Activated CD4-positive, alpha-beta T cell treated with anti-CD3 and anti-CD28 coated beads for 24 hours (primary cell): ENCODE results near the gene OLFM1.
"Not testable (repeated sequence)": the region's sequence is repeated elsewhere in the genome, so short reads cannot be mapped to it uniquely, and the experiment has no call there.

ENCODE experiments used
- DNase-seq, 2 donors: peaks; one replicate each; pipeline ENCODE4 v3.0.0-alpha.2; 2020; ENCODE audit warnings: low read depth in 2 of 2

OLFM1 gene

DNA sequence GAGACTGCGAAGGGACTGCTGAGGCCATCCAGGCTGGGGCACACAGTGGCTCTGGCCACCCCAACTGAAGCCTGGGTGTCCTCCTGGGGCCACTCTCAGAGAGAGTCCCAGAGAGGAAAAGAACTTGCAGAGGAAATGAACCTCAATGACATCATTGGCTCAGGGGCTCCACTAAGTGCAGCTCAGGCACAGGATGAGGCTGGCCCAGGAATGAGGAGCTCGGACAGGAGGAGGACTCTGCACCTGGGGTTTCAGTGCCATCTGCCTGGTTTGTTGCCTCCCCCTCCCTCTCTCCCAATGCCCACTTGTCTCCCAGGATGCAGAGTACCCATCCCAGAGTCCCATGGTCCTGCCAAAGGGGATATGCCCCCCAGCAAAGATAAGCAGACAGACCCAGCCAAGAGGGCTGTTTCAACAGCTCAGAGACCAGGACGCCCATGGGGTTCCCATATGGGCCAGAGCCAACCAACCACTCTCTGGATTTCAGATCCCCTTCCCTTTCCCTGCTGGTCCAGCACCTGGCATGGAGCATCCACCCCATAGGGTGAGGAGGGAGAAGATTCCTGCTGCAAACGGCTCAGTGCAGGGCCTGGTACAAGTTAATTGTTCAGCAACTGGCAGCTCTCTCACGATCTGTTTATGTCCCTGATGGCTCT is 26.9 kb upstream of the OLFM1 start:
- no peak for DNase-seq

DNA sequence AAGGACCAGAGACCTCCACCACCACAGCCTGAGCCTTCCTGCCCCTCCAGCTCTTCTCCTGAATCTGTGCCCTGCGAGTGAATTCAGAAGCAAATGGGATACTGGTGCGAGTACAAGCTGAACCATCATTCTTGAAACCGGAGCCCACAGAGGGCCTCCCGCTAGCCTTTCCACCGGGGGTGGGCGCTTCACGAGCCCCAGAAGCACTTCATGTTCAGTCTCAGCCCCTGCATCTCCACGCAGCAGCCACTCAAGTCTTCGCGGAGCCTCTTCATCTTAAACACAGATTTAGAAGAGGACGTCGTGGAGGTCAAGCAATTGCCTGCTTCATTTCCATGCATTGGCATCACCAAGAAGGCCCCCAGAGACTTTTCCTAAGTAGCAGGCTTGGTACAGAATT is 26.0 kb upstream of the OLFM1 start:
- no peak for DNase-seq

DNA sequence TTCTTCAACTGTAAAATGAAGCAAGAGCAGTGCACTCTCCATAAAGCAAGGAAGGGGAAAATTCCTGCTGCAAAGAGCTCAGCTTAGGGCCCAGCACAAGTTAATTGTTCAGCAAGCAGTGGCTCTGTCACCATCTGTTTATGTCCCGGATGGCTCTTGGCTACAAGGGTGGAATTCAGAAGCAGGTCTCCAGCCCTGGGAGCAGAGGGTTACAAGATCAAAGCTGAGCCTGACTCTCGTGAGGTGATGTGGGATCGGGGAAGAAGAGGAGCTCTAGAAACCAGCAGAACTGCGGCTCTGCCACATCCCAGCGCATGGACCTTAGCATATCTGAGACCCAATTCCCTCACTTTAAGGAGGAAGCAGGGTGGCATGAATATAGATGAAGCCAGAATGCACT is 25.2 kb upstream of the OLFM1 start:
- no peak for DNase-seq

DNA sequence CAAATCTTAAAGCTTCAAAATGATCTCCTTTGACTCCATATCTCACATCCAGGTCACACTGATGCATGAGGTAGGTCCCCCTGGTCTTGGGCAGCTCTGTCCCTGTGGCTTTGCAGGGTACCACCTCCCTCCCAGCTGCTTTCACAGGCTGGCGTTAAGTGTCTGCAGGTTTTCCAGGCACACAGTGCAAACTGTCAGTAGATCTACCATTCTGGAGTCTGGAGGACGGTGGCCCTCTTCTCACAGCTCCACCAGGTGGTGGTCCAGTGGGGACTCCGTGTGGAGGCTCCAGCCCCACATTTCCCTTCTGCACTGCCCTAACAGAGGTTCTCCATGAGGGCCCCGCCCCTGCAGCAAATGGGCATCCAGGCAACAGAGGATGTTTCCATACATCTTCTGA is 24.0 kb upstream of the OLFM1 start:
- not testable (repeated sequence) for DNase-seq

DNA sequence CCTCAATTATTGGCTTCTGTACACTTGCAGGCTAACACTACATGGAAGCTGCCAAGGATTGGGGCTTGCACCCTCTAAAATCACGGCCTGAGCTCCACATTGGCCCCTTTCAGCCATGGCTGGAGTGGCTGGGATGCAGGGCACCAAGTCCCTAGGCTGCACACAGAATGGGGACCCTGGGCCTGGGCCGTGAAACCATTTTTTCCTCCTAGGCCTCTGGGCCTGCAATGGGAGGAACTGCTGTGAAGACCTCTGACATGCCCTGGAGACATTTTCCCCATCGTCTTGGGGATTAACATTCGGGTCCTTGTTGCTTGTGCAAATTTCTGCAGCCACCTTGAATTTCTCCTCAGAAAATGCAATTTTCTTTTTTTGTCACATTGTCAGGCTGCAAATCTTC is 23.6 kb upstream of the OLFM1 start:
- DNase-seq, result not testable (repeated sequence)

DNA sequence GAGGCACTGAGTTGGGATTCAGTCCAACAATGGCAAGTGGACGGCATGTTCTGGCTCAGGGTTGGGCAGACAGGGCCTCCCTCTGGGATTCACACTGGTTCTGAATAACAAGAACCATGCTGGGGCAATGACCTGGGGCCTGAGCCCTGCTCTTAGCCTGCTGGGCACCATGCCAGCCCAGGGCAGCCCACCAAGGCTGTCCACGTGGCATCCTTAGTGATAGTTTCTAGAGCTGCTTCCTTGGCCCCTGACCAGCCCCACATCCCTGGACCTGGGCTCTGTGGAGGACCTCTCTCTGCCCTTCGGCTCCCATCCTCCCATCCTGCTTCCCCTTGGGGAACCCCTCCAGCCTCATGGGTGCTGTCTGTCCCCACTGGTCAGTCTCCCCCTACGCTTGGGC is 22.3 kb upstream of the OLFM1 start:
- no peak for DNase-seq

DNA sequence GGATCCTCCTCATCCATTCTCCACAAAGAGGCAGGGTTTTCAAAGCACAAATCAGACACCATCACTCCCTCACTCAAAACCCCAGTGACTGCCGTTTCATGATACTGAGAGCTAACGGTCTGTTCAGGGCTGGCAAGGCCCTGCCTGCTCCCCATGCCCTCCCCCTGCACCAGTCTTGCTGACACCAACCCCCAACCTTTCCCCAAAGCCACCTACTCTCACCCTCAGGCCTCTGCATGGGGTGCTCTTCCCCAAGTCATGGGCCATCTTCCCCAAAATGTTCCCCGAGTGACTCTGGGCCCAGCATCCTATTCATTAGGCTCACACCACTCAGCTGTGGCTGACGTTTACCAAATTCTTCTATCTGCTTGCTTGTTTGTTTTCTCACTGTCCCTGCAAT is 21.7 kb upstream of the OLFM1 start:
- no peak for DNase-seq

DNA sequence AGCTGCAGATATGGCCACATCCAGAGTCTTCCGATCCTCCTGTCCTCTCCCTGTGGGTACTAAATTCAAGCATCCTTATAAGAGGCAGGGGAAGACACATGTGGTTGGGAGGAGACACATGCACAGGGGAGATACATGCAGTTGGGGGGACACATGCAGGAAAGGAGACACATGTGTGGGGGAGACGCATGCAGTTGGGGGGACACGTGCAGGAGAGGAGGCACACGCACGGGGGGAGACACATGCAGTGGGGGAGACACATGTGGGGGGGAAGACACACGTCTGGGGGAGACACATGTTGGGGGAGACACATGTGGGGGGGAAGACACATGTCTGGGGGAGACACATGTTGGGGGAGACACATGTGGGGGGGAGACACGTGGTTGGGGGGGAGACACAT is 21.2 kb upstream of the OLFM1 start:
- DNase-seq, result no peak

DNA sequence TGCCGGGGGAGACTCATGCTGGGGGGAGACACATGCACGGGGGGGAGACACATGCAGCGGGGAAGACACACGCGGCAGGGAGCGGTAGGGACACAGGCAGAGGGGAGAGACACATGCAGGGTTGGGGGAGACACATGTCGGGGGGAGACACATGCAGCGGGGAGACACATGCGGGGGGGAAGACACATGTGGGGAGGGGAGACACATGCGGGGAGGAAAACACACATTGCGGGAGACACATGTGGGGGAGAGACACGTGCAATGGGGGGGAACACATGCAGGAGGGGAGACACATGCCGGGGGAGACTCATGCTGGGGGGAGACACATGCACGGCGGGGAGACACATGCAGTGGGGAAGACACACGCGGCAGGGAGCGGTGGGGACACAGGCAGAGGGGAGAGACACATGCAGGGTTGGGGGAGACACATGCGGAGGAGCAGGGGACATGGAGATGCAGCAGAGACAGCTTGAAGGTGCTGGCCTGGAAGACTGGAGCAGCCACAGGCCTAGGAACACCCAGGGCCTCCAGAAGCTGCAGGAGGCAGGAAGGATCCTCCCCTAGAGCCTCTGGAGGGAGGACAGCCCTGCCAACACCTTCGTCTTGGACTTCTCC is 20.3 kb upstream of the OLFM1 start:
- no peak for DNase-seq

DNA sequence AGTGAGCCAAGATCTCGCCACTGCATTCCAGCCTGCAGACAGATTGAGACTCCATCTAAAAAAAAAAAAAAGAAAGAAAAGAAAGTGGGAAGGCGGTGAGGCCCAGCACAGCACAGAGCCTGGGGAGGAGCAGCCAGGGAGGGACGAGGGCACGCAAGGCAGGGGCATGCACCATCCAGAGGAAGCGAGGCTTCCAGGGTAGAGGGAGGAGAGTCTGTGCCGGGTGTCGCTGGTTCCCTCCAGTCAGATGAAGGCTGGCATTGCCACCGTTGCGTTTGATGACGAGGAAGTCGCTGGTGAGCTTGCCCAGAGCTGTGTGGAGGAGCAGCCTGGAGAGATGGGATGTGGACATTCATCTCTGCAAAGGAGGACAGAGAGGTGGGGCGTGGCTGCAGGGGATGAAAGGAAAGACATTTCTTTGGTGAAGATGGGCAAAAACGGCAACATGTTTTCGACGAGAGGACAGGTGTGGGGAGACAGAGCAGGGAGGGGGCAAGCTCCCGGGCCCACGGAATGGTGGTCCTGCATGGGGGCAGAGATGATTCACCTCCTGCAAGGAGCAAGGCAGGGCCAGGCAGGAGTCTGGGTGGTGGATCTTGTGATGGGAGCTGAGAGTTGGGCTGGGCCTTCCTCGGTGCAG is 18.6 kb upstream of the OLFM1 start:
- no peak for DNase-seq

DNA sequence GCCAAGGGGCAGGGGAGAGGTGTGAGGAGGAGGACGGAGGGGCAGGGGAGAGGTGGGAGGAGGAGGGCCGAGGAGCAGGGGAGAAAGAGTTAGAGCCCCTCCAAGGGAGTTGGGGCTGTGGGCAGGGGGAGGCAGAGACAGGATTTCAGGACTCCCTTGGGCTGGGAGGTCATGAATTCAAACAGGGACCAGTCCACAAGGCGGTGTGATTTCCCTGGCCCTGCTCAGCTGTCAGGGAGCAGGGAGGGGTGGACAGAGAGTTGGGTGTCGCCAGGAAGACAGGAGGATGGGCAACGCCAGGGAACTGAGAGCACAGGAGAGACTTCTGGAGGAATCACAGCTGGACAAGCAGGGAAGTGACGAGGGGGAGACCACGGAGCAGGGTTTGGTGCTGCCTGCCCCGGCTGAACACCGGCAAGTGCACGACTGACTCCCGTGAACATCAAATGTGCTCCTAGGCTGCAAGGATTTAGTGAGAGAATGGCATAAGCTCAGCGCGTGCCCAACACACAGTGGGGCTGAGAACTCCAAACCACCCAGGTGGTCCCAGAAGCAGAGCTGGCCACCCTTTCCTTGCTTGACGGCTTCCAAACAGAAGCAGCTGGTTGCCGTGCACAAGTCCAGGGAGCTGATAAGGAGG is 17.8 kb upstream of the OLFM1 start:
- DNase-seq, result no peak

DNA sequence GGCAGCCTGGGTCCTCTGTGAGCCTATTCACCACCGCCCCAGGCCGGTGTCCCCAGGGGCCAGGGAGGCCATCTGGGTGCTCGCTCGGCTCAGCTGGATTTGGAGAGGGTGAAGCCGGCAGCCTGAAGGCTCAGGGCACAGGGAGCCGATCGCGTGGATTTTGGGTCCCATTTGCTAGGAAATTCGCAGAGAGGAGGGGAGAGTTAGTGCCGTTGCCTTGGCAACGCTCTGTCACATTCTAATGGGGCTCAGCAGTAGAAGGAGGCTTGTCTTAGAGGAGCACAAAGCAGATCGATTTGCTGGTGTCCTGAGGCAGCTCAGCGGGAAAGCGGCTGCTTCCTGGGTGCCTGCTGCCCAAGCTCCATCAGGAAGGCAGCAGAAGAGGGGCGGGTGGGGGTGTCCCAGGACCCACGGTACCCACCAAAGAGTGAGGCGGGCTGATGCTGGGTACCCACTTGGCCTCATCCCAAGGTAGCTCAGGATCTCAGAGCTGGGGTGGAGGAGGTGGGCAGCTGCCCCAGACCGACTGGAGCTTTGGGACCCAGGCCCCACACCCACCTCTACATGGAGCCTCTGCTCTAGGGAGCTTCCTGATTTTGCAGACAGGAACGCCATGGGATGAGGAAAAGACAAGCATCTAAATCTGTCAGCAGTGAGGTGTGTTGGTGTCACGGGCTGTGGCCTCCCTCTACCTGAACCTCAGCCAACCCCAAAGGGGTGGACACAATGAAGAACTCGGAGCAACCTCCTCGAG is 17.1 kb upstream of the OLFM1 start:
- DNase-seq, result no peak

DNA sequence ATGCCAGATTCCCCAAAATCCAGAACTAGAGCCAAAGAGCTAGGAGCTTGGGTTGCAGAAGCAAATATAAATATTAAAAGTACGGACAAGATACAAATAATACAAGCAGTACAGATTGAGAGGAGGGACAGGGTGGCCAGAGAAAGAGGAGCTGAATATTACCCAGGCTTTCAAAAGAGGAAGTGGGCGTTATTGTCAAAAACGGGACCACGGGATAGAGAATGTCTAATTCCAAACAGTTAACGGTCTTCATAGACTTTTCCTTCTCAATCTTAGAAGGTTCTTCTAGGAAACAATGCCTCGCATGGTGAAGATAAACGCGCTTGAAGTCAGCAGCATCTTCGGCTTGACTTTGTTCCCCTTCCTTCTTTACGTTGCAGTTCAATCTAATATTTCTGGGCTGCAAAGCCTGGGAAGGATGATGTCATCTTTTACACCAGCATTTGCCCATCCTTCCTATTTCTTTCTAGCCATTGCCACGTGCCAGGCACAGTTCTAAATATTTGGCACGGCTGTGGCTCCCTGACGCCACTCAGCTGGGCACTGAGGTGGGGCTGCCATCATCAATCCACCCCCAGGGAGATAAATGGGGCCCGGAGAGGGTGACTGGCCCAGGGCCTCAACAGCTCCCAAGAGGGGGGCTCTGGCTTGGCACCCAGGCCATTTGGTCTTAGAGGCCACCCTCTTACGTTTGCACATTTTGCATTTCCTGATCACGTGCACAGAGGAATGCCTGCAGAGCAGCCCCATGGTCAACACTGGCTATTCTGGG is 16.3 kb upstream of the OLFM1 start:
- DNase-seq, result no peak

DNA sequence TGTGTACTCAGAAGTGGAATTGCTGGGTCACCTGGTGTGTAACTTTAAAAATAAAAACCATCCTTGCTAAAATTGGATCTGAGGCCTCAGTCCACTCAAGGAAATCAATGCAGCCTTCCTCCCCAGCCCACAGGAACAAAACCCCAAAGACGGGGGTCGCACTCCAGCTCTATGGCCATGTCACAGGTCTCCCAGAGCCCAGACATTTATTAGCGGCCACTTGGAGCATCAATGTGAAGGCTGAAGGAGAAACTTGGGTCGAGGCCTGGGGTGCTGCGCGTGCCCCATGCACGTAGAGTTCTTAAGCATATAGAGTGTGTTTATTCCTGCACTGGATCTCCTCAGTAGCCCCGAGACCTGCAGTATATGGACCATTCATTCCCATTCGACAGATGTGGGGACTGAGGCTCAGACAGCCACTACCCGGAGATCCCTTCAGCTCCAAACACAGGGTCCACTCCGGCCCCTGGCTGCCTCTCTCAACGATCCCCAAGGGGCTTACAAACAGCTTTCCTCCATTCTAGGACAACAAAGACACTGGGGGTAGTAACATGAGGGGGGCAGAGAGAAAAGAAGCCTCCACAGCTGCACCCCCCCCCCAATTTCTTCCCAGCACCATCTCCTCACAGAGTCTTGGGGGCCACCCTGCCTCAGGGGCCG is 14.3 kb upstream of the OLFM1 start:
- no peak for DNase-seq

DNA sequence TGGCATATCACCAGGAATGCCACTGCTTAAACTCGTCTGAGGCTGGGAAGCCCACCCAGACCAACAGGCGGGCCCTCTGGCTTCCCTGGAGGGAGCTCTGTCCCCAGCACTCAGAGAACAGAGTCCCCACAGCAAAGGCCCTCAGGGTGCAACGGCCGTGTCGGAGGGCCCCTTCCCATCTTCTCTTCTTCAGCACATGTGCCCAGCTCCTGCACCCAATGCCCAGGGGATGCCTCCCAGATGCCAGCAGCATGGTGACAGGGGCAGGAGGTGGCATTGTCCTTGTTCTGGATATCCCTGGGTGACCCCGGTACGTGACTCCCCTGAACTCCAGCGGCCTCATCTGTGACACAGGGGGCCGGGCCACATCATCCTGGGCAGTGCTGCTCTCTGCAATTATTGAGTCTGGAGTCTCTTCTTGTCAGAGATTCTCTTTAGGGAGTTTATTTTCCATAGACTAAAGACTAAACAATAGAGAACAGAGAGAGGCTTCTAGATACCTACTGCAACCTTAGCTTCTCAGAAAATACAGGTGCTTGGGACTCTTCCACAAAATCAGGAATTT is 13.6 kb upstream of the OLFM1 start:
- no peak for DNase-seq

DNA sequence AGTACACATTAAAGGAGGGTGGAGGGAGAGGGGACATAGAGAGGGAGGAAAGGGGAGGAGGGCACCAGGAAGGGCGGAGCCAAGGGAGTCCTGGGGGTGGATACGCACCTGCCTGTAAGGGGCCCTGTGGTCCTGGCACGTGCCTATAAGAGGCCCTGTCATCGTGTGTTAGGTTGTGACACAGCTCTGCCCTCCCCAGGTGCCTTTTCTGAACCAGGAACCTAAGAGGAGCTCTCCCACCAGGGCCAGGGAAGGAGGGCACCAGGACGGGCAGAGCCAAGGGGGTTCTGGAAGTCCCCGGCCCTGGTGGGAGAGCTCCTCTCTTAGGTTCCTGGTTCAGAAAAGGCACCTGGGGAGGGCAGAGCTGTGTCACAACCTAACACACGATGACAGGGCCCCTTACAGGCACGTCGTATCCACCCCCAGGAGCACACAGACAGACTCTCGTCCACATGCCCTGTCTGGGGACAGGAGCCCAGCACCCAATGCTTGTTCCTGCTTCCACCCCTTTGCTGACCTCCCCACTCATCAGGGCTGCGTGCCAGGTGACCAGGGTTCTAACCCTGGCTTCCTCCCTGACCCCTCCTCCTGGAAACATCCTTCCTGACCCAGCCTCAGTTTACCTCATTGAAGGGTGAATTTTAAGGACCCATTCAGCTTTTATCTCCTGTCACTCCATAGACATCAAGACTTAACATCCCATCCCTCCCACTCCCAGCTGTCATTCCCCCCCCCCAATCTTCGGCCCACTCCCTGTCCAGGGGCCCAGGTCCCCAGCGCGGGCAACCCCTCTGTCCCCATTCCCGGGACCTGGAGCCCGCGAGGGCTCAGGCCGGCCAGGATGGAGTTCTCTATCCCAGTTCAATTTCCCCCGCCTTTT is 12.9 kb upstream of the OLFM1 start:
- DNase-seq, result no peak

DNA sequence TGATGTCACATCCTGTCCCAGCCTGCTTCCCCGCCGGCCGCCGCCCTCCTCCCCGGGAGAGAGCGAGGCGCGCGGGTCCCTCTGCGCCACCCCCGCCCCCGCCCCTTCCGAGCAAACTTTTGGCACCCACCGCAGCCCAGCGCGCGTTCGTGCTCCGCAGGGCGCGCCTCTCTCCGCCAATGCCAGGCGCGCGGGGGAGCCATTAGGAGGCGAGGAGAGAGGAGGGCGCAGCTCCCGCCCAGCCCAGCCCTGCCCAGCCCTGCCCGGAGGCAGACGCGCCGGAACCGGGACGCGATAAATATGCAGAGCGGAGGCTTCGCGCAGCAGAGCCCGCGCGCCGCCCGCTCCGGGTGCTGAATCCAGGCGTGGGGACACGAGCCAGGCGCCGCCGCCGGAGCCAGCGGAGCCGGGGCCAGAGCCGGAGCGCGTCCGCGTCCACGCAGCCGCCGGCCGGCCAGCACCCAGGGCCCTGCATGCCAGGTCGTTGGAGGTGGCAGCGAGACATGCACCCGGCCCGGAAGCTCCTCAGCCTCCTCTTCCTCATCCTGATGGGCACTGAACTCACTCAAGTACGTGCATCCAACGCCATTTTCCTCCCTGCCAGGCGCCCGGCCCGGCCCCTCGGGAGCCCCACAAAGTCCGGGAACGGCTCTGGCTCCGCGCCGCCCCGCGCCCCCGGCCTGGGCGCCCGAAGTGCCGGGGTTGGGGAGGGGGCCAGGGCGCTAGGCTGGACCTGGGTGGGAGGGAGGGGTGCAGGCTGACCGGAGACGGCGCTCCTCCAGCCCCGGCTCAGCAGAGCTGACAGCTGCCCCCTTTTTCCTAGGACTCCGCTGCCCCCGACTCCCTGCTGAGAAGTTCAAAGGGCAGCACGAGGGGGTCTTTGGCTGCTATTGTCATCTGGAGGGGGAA is 12.0 kb upstream of the OLFM1 start:
- DNase-seq, result no peak

DNA sequence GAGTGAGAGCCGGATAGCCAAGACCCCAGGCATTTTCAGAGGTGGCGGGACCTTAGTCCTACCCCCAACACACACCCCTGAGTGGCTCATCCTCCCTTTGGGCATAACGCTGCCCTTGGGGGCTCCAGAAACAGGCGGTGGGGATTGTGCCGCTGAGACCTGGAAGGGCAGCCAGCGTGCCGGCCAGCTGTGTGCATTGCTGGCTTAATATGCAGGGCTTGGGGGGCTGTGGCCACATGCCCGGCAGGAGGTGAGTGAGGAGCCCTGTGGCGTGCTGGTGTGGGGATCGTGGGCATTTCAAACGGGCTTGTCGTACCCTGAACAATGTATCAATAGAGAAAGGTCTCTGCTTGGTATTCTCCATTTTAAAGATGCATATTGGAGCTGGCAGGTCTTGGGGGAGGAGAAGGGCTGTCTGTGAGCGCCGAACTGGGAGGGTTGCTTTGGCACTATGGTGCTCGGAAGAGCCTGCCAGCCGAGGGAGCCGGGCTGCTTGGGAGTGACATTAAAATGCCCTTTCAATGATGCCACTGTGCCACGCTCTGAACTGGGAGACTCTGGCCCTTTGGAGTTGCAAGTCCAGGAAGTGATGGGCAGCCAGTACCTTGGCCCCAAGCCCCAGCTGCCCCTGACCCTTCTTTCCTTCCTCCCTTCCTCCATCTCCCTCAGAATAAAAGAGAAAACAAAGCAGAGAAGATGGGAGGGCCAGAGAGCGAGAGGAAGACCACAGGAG is 11.2 kb upstream of the OLFM1 start:
- DNase-seq, result no peak
